ENCODE data around the gene NOC3L.
"Not testable (repeated sequence)": the region's sequence is repeated elsewhere in the genome, so short reads cannot be mapped to it uniquely, and the experiment has no call there.

Gene NOC3L

GRCh38 chr10:94362360-94363250 is at the start of gene NOC3L:
Gene NOC3L, minus strand, starts transcription at chr10:94362939. Its CDS starts 101 bp downstream, at chr10:94362838.
- peak; percentile 95 for FAIRE-seq

GRCh38 chr10:94412449-94412848 is 49.7 kb upstream of the NOC3L start:
- no peak for FAIRE-seq
- DNase-seq (ENCODE audit: insufficient read length, low spot score): no peak

More at GRCh38 chr10:94362360-94363250, at the start of gene NOC3L:
- peak; percentile 93 for DNase-seq (ENCODE audit: insufficient read length, low spot score)

GRCh38 chr10:94411304-94411703 is 48.6 kb upstream of the NOC3L start:
- no peak for FAIRE-seq
- no peak for DNase-seq (ENCODE audit: insufficient read length, low spot score)

GRCh38 chr10:94409021-94409657 is 46.4 kb upstream of the NOC3L start:
- FAIRE-seq (no peak), DNase-seq (ENCODE audit: insufficient read length, low spot score) (no peak)

GRCh38 chr10:94407668-94408067 is 44.9 kb upstream of the NOC3L start:
- FAIRE-seq (no peak), DNase-seq (ENCODE audit: insufficient read length, low spot score) (no peak)

GRCh38 chr10:94405406-94405805 is 42.7 kb upstream of the NOC3L start:
- no peak for DNase-seq (ENCODE audit: insufficient read length, low spot score)
- no peak for FAIRE-seq

- DNase-seq (ENCODE audit: insufficient read length, low spot score) (peak; percentile 47), FAIRE-seq (no peak)
Observed at GRCh38 chr10:94403380-94404213, 40.9 kb upstream of the NOC3L start.

- DNase-seq (ENCODE audit: insufficient read length, low spot score): no peak
- FAIRE-seq: no peak
Observed at GRCh38 chr10:94402843-94403379, 40.2 kb upstream of the NOC3L start.

- FAIRE-seq (peak; percentile 84), DNase-seq (ENCODE audit: insufficient read length, low spot score) (peak; percentile 92)
Observed at GRCh38 chr10:94402204-94402842, 39.6 kb upstream of the NOC3L start, which contains the start of gene TBC1D12. Gene TBC1D12, plus strand, starts transcription at chr10:94402541. Its CDS starts 73 bp downstream, at chr10:94402614.

GRCh38 chr10:94398762-94399161 is 36.0 kb upstream of the NOC3L start:
- DNase-seq (ENCODE audit: insufficient read length, low spot score): no peak
- no peak for FAIRE-seq

GRCh38 chr10:94397549-94398370 is 35.0 kb upstream of the NOC3L start:
- peak; percentile 77 for DNase-seq (ENCODE audit: insufficient read length, low spot score)

GRCh38 chr10:94392117-94392516 is 29.4 kb upstream of the NOC3L start:
- FAIRE-seq; DNase-seq (ENCODE audit: insufficient read length, low spot score): not testable (repeated sequence)

More at GRCh38 chr10:94397549-94398370, 35.0 kb upstream of the NOC3L start:
- peak; percentile 73 for FAIRE-seq

GRCh38 chr10:94385733-94386132 is 23.0 kb upstream of the NOC3L start:
- FAIRE-seq: not testable (repeated sequence)

GRCh38 chr10:94383530-94383929 is 20.8 kb upstream of the NOC3L start:
- FAIRE-seq (no peak), DNase-seq (ENCODE audit: insufficient read length, low spot score) (no peak)

More at GRCh38 chr10:94385733-94386132, 23.0 kb upstream of the NOC3L start:
- not testable (repeated sequence) for DNase-seq (ENCODE audit: insufficient read length, low spot score)

GRCh38 chr10:94376865-94377264 is 14.1 kb upstream of the NOC3L start:
- no peak for DNase-seq (ENCODE audit: insufficient read length, low spot score)

GRCh38 chr10:94375374-94375773 is 12.6 kb upstream of the NOC3L start:
- FAIRE-seq: no peak
- no peak for DNase-seq (ENCODE audit: insufficient read length, low spot score)

More at GRCh38 chr10:94376865-94377264, 14.1 kb upstream of the NOC3L start:
- FAIRE-seq: no peak

GRCh38 chr10:94370501-94370900 is 7.8 kb upstream of the NOC3L start:
- no peak for FAIRE-seq
- no peak for DNase-seq (ENCODE audit: insufficient read length, low spot score)

GRCh38 chr10:94366382-94366781 is 3.6 kb upstream of the NOC3L start:
- FAIRE-seq (no peak), DNase-seq (ENCODE audit: insufficient read length, low spot score) (no peak)

GRCh38 chr10:94364482-94364881 is 1.7 kb upstream of the NOC3L start:
- no peak for FAIRE-seq
- no peak for DNase-seq (ENCODE audit: insufficient read length, low spot score)
